Adrenal gland (tissue), 12 donors: ENCODE measurements around the gene PCP4. TPM values are rescaled to one million over a fixed set of nuclear protein-coding genes. Genes with fewer than 3 reads are reported as not detected.
A peak's percentile ranks its signal among the peaks of the same experiment; 100 is the strongest.

Source experiments
- DNase-seq, 7 donors: peaks; one replicate each; pipeline ENCODE4 v3.0.0-alpha.2; 2019 to 2020
- H3K27ac ChIP-seq, 5 donors: fragments of 200-600 bp; sonication (generic) in 4 of 5; 1 replicate in 3 of 5; 2 replicates in 2 of 5; pipeline versions ENCODE4 v1.5.1 to v1.8.0; 2016 to 2020; ENCODE audit warnings: mild to moderate bottlenecking in 1 of 5
- H3K27me3 ChIP-seq: fragments of 200-600 bp; 2 replicates; pipeline ENCODE4 v1.8.0; 2021
- H3K36me3 ChIP-seq, 2 donors: fragments of 200-600 bp; replicated peaks in 1 of 2; 1 replicate in 1 of 2; 2 replicates in 1 of 2; pipeline versions ENCODE4 v1.5.1 to v1.8.0; 2018 to 2022
- H3K4me1 ChIP-seq, 2 donors: fragments of 200-600 bp; replicated peaks in 1 of 2; 1 replicate in 1 of 2; 2 replicates in 1 of 2; pipeline versions ENCODE4 v1.5.1 to v1.8.0; 2018 to 2021
- H3K4me3 ChIP-seq, 4 donors: fragments of 200-600 bp; sonication (generic) in 3 of 4; one replicate each; pipeline ENCODE4 v1.5.1; 2016 to 2018
- H3K9me3 ChIP-seq, 3 donors: fragments of 200-600 bp; sonication (generic) in 1 of 3; replicated peaks in 1 of 3; 1 replicate in 2 of 3; 2 replicates in 1 of 3; pipeline versions ENCODE4 v1.5.1 to v1.8.0; 2016 to 2021
- POLR2A ChIP-seq, 2 donors: fragments of 450-650 bp; IDR thresholded peaks; one replicate each; pipeline ENCODE4 v1.6.1; 2017; ENCODE audit warnings: antibody characterized with exemption in 2 of 2, mild to moderate bottlenecking in 2 of 2, moderate library complexity in 1 of 2
- WGBS, 4 donors: extraction: QIAGEN DNeasy Blood & Tissue Kit in 2 of 4; methylation state at CpG; one replicate each; pipeline versions ENCODE4 v1.1.5 to v1.1.7; 2013 to 2017; 5-methylcytosine and 5-hydroxymethylcytosine counted together
- intact Hi-C, 2 donors: fragments of 100-400 bp; cut with DNase I; formaldehyde crosslinking; loops; one replicate each; pipeline versions ENCODE4 v1.14.1 to v1.15.0; 2022 to 2023
- polyA plus RNA-seq, 3 donors: library from polyadenylated mRNA; stranded (reverse); fragments of 200-250 nt in 2 of 3; fragments of 350-450 nt in 1 of 3; fragmentation: Illumina TruSeq in 1 of 3; extraction: RNeasy Lipid Tissue Mini Kit (QIAGEN cat#74804) in 1 of 3; gene quantifications; one replicate each; pipeline ENCODE4 v1.2.3, GENCODE V29; 2013 to 2014
- total RNA-seq, 9 donors: library from RNA; depleted of rRNA in 4 of 9; stranded (reverse); fragments of >200 nt in 4 of 9; fragments of 120-200 nt in 1 of 9; fragmentation: NEBNext Ultra II Directional in 1 of 9; extraction: Animal tissue kit (Norgen Biotek cat#: 25700) in 1 of 9; gene quantifications; one replicate each; pipeline versions ENCODE4 v1.1.0 to v1.2.4, GENCODE V29; 2013 to 2023
- TF ChIP-seq, protein P1 (sequence below), 6 experiments: fragments of 450-650 bp in 4 of 6; fragments of 200-600 bp in 2 of 6; sonication (generic) in 1 of 6; IDR thresholded peaks; 1 replicate in 5 of 6; 2 replicates in 1 of 6; pipeline versions ENCODE4 v1.5.1 to v1.8.0; 2016 to 2021; ENCODE audit warnings: antibody characterized with exemption in 6 of 6, mild to moderate bottlenecking in 2 of 6, moderate library complexity in 1 of 6
- donor health status: healthy with polysubstance abuse.
- donor health status: Bipolar disorder and iron deficiency.
- donor health status: DM: yes; HTN: yes; CAD: no.
- donor health status: DM: no; HTN: no; CAD: no.
- donor health status: DM: no; HTN: no; CAD: no.
- donor health status: DM: yes; HTN: yes; CAD: no.

Gene PCP4
- total and polyA plus RNA-seq, 12 donors, result 1.00 to 118 (median 11.4) TPM

DNA sequence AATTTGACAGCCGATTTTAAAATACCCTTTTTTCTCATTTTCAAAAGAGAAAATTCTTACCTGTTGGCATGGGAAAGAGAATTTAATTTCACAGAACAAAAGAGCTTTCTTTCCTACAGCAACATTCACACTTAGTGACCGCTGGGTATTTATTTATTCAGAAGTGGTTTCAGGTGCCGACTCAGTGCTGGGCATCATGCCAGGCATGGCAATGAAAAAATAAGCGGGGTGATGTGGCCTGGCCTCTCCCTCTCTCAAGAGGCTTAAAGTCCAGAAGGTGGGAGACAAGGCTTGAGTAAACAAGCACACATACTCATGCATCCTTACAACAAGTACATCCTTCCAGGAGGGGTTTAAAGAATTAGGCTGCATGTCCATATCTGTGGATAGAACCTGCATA lies 4.1 kb upstream of the PCP4 start:
- Histone ChIP-seq H3K27me3 (no peaks in the 10 kb centered on the region), H3K4me1 (peaks cover 0 to 7% of the 10 kb centered on the region in 2 donors), H3K36me3 (no peaks in the 10 kb centered on the region), H3K4me3 (no peak overlapping the region), H3K27ac (no peak overlapping the region), H3K9me3 (no peaks in the 10 kb centered on the region)
- DNase-seq, result no peak
- intact Hi-C loops, result loop anchor here in 1 of 2 donors (10.0 kb wide), 1 partner anchor 262 kb away; no protein-coding TSS in a partner anchor
- WGBS, 4 donors, result 55 to 63% (median 56%) methylated on average over 4 of the region's 4 CpGs
- TF ChIP-seq, protein P1, sequence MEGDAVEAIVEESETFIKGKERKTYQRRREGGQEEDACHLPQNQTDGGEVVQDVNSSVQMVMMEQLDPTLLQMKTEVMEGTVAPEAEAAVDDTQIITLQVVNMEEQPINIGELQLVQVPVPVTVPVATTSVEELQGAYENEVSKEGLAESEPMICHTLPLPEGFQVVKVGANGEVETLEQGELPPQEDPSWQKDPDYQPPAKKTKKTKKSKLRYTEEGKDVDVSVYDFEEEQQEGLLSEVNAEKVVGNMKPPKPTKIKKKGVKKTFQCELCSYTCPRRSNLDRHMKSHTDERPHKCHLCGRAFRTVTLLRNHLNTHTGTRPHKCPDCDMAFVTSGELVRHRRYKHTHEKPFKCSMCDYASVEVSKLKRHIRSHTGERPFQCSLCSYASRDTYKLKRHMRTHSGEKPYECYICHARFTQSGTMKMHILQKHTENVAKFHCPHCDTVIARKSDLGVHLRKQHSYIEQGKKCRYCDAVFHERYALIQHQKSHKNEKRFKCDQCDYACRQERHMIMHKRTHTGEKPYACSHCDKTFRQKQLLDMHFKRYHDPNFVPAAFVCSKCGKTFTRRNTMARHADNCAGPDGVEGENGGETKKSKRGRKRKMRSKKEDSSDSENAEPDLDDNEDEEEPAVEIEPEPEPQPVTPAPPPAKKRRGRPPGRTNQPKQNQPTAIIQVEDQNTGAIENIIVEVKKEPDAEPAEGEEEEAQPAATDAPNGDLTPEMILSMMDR (IDR thresholded peaks at IDR 0.05), result no peak
- no peak for TF ChIP-seq POLR2A (IDR thresholded peaks at IDR 0.05)

DNA sequence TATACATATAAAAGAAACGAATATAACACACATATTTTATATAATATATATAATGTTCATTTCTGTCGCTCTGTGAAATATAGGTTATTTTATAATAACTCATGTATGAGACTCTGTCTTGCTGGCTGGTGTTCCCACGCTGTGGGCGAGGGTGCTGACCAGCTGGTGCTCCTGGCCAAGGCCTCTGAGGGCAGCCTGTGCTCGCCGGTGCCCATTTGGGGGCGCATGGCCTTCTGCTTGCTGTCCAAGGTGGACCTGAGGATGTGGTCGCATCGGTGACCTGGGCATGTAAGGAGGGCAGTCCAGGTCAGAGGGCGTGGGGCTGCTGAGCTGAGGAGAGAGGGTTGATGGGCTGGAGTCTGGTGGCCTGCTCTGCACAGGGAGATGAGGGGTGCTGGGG lies 1.1 kb upstream of the PCP4 start:
- TF ChIP-seq POLR2A (IDR thresholded peaks at IDR 0.05), result no peak
- TF ChIP-seq, protein P1 (IDR thresholded peaks at IDR 0.05), result no peak
- WGBS, 4 donors, result 79 to 93% (median 90%) methylated on average over 10 of the region's 10 CpGs
- Histone ChIP-seq H3K36me3 (no peaks in the 10 kb centered on the region), H3K9me3 (no peaks in the 10 kb centered on the region), H3K27me3 (no peaks in the 10 kb centered on the region), H3K4me1 (peaks cover 0 to 2% of the 10 kb centered on the region in 2 donors), H3K27ac (no peak overlapping the region), H3K4me3 (no peak overlapping the region)
- DNase-seq, result peak in 1 of 7 donors; percentile 15
- intact Hi-C loops, result loop anchor here (5.0 to 10.0 kb wide), 2 partner anchors 256 to 259 kb away; no protein-coding TSS in a partner anchor

DNA sequence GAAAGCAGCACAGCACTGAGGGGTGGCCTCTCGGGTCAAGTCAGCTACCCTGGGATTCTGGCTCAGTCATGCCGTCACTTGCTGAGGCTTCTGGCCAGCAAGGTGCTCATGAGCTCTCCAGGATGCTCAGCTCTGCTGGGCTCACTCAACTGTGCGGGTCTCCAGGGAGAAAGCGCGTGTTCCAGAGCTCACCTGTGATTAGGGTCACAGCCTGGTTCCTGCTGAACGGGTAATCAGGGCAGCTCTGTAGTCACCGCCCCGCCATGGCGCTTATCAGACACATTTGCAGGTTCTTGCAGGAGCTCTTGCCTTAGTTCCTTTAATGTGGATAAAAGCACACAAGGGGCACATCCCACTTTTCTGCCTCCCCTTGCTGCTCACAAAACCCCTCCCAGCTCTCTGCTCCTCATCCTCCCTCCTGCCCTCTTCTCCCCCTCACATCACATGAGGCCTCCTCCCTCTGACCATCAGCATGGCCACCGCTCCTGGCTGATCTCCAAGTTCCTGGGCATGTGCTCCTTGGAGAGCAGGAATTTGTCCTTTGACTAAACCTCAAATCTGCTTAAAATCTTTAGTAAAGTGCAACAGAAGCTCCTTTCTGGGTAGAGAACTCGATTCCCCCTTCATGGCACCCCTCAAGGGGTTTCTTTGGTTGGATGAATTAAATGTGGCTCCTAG lies 2.0 kb downstream of the PCP4 start:
- H3K9me3 ChIP-seq, result no peaks in the 10 kb centered on the region
- TF ChIP-seq POLR2A (IDR thresholded peaks at IDR 0.05), result no peak
- TF ChIP-seq, protein P1 (IDR thresholded peaks at IDR 0.05), result no peak
- H3K4me3 ChIP-seq, result no peak overlapping the region
- no peaks in the 10 kb centered on the region for H3K27me3 ChIP-seq
- no peaks in the 10 kb centered on the region for H3K4me1 ChIP-seq
- intact Hi-C loops, result loop anchor here (5.0 to 10.0 kb wide), 2 partner anchors 253 to 256 kb away; no protein-coding TSS in a partner anchor
- no peaks in the 10 kb centered on the region for H3K36me3 ChIP-seq
- H3K27ac ChIP-seq, result no peak overlapping the region
- 81 to 97% (median 91%) methylated on average over 9 to 11 of the region's 11 CpGs for WGBS, 4 donors
- DNase-seq, result peak in 4 of 7 donors; percentile 23 to 64 (median 32)

DNA sequence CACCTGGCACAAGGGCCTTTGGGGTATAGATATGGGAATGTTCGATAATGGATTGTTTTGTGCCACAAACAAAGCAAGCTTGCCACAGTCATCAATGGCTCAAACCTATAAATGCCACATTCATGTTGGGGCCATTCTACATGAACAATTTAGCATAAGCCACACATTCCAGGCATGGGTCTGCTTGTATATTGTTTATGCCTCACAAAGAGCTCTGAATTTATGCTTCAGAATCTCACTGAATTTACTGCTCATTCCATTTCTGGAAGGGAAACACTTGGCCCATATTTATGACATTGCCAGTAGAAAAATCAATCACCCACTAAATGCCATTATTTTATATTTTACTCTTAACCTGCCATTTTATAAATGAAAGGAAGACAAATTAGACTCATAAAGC lies 6.4 kb downstream of the PCP4 start:
- Histone ChIP-seq H3K27ac (no peak overlapping the region), H3K36me3 (no peaks in the 10 kb centered on the region), H3K27me3 (no peaks in the 10 kb centered on the region), H3K4me3 (no peak overlapping the region), H3K9me3 (no peaks in the 10 kb centered on the region), H3K4me1 (no peaks in the 10 kb centered on the region)
- DNase-seq, result no peak
- WGBS, 4 donors, result 83 to 97% (median 89%) methylated on average over 1 of the region's 1 CpG
- intact Hi-C loops, result no loop called here
- TF ChIP-seq, protein P1 (IDR thresholded peaks at IDR 0.05), result no peak
- TF ChIP-seq POLR2A (IDR thresholded peaks at IDR 0.05), result no peak
